Activated naive CD8-positive, alpha-beta T cell (primary cell): ENCODE data around the gene GLRX.

Experiments
- H3K27ac Mint-ChIP-seq: one replicate; pipeline ENCODE4 v1.8.0; 2021; ENCODE audit warnings: mixed read lengths
- H3K27me3 Mint-ChIP-seq: one replicate; pipeline ENCODE4 v1.8.0; 2021; ENCODE audit warnings: mixed read lengths
- H3K36me3 Mint-ChIP-seq: one replicate; pipeline ENCODE4 v1.8.0; 2021; ENCODE audit warnings: mixed read lengths
- H3K4me1 Mint-ChIP-seq: one replicate; pipeline ENCODE4 v1.8.0; 2021; ENCODE audit warnings: low read depth, mixed read lengths
- H3K4me3 Mint-ChIP-seq: one replicate; pipeline ENCODE4 v1.8.0; 2021; ENCODE audit warnings: mild to moderate bottlenecking, mixed read lengths
- H3K9me3 Mint-ChIP-seq: one replicate; pipeline ENCODE4 v1.8.0; 2021; ENCODE audit warnings: low read depth, mixed read lengths

The GLRX gene

GRCh38 chr5:95771892-95772291 is 50.6 kb downstream of the GLRX start:
- no peaks in the 10 kb centered on the region for H3K9me3 Mint-ChIP-seq
- H3K27me3 Mint-ChIP-seq = no peaks in the 10 kb centered on the region
- no peaks in the 10 kb centered on the region for H3K36me3 Mint-ChIP-seq
- no peaks in the 10 kb centered on the region for H3K4me1 Mint-ChIP-seq
- H3K4me3 Mint-ChIP-seq = no peak overlapping the region
- no peak overlapping the region for H3K27ac Mint-ChIP-seq

DNA sequence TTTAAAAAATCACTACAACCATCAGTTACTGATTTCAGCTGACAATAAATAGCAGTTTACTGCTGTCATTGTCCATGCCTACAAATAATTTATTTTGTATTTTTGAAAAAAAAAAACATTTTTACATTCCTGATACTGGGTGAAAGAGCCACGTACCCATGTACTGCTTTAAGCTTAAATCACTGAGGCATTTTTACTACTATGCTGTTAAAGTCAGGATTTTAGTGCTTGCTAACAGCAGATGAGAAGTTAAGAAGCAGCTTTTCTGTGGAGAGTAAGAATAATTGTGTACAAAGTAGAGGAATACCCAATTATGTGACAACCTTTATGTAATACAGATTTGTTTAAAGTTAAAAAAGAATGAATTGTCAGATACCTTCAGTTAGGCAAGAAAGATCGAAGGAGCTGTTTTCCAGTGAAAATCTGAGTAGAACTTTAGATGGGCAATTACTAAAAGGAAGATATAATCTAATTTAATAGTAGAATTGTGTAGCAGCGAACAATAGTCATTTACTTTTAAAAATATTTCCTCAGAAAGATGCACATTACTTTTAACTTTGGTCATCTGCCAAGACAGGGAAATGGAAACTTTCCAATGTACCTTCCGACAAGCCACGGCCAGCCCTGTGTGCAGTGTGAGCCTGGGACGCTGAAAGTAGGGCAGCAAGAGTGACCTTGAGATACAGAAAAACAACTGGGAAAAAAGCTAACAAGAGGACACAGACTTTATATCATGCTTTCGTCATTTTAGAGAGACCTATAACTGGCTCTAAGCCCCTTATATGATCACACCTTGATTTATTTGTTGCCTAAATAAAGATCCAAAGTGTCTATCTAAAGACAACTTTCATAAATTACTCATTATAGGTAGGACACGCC is 51.5 kb downstream of the GLRX start:
- no peak overlapping the region for H3K27ac Mint-ChIP-seq
- no peaks in the 10 kb centered on the region for H3K4me1 Mint-ChIP-seq
- H3K36me3 Mint-ChIP-seq = no peaks in the 10 kb centered on the region
- no peak overlapping the region for H3K4me3 Mint-ChIP-seq
- H3K9me3 Mint-ChIP-seq = no peaks in the 10 kb centered on the region
- H3K27me3 Mint-ChIP-seq = no peaks in the 10 kb centered on the region

- Mint-ChIP-seq H3K27ac (no peak overlapping the region), H3K9me3 (no peaks in the 10 kb centered on the region), H3K36me3 (no peaks in the 10 kb centered on the region), H3K4me3 (no peak overlapping the region), H3K4me1 (no peaks in the 10 kb centered on the region), H3K27me3 (no peaks in the 10 kb centered on the region)
These were observed 53.8 kb downstream of the GLRX start for GRCh38 chr5:95768731-95769130.

GRCh38 chr5:95763941-95764340 is 58.6 kb downstream of the GLRX start:
- H3K9me3 Mint-ChIP-seq = no peaks in the 10 kb centered on the region
- no peaks in the 10 kb centered on the region for H3K36me3 Mint-ChIP-seq
- H3K27ac Mint-ChIP-seq = no peak overlapping the region
- no peaks in the 10 kb centered on the region for H3K27me3 Mint-ChIP-seq
- peaks cover 33% of the 10 kb centered on the region for H3K4me1 Mint-ChIP-seq
- no peak overlapping the region for H3K4me3 Mint-ChIP-seq
